Peyer's patch (tissue), 4 donors: ENCODE results near the gene XIAP.

ENCODE experiments used
- CTCF ChIP-seq, 6 experiments: fragments of 450-650 bp in 4 of 6; fragments of 200-600 bp in 2 of 6; sonication (generic) in 1 of 6; IDR thresholded peaks; one replicate each; pipeline ENCODE4 v1.5.1; 2017 to 2019; ENCODE audit warnings: antibody characterized with exemption in 6 of 6, mild to moderate bottlenecking in 3 of 6, moderate library complexity in 1 of 6
- POLR2A ChIP-seq, 2 donors: fragments of 450-650 bp; IDR thresholded peaks; one replicate each; pipeline ENCODE4 v1.5.1; 2017; ENCODE audit warnings: antibody characterized with exemption in 2 of 2, mild to moderate bottlenecking in 2 of 2, moderate library complexity in 2 of 2

- TF ChIP-seq CTCF (IDR thresholded peaks at IDR 0.05): no peak
- peak; percentile 41 to 83 for TF ChIP-seq POLR2A (IDR thresholded peaks at IDR 0.05)
Observed at GRCh38 chrX:123962794-123963373, 103.0 kb downstream of the XIAP start.
